Airway epithelial cell (primary cell): ENCODE results near the gene TOPBP1. TPM values are rescaled to one million over a fixed set of nuclear protein-coding genes. Genes with fewer than 3 reads are reported as not detected.

Experiments
- total RNA-seq: library from RNA; depleted of rRNA; stranded (reverse); fragments of >200 nt; gene quantifications from 2 replicates; pipeline ENCODE4 v1.2.3, GENCODE V29; 2015

TOPBP1 gene
- 16.7 and 22.4 TPM in 2 replicates for total RNA-seq

DNA sequence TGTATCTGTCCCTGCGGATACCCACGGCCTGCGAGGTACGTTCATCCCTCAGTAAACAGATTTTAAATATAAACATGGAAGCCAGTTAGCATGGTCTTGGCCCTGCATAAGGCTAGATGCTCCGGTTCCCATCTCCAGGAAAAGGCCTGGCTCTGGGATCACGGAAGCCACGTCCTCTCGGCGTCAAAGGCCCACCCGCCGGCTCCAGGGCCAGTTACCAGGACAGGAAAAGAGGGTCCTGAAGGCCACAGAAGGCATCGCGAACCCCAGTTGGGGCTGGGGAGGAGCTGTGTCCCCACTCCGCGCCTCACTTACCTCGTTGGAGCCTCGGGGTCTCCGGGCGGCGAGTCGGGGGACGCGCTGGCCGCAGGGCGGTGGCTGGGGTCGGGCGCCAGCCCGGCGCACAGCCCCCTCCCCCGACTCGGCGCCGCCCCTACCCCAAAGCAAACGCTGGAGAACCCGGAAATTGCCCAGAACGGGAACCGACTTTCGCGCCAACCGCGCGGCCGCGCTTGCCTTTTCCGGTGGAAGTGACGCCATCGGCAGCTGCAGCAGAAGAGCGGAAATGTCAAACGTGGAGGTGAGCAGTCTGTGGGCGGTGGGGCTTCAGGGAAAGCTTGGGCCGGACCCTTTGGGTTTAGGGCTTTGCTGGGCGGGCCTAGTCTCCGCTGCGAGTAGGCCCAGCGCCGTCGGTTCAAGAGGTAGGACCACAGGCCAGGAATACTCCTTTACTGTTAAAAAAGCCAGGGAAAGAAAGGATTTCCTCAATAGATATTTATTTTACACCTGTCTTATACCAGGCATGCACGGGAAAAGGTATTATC, at the start of gene TOPBP1:
TOPBP1 (minus strand) TSS at position 488 of the 824 bp plus-strand sequence. CDS start 814 bp downstream, outside the sequence.

DNA sequence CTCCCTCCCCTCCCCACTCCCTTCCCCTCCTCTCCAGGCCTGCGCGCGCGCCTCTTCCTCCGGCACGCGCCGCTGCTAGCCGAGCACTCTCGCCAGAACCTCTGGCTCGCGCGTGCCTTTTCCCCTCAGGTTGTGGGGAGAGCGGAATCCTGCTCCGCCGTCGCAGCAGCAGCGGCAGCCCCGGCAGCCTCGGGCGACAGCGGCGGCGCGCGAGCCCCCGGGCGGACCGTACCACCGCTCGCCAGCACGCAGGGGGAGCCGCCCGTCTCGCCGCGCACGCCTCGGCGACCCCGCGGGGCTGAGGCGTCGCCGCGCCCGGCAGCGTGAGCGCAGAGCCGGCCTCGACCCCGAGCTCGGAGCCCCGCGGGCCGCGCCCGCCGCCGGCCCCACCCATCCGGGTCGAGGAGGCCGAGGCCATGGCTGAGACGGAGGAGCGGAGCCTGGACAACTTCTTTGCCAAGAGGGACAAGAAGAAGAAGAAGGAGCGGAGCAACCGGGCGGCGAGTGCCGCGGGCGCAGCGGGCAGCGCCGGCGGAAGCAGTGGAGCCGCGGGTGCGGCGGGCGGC, 88.0 kb downstream of the TOPBP1 start, which contains the start of gene CDV3:
CDV3 (plus strand) TSS at position 58 of the 566 bp plus-strand sequence; CDS start at position 417, 359 bp downstream.

Other genes with a start within 250 kb of the TOPBP1 start
- 75.0 and 88.0 TPM in 2 replicates for gene CDV3, start 88.3 kb downstream of the TOPBP1 start, total RNA-seq
- gene TF, start 84.5 kb upstream of the TOPBP1 start, total RNA-seq: 0.28 TPM in 1 of 2 replicates, not detected in the other
- 27.7 and 40.0 TPM in 2 replicates for gene SRPRB, start 143.9 kb upstream of the TOPBP1 start, total RNA-seq
- gene RAB6B, start 233.9 kb upstream of the TOPBP1 start, total RNA-seq: 0.05 and 0.35 TPM in 2 replicates